CD4-positive, alpha-beta T cell (primary cell): ENCODE data around the gene CRAMP1. TPM values are rescaled to one million over a fixed set of nuclear protein-coding genes. Genes with fewer than 3 reads are reported as not detected.
"Not testable (repeated sequence)": the region's sequence is repeated elsewhere in the genome, so short reads cannot be mapped to it uniquely, and the experiment has no call there.

Source experiments
- ATAC-seq: fragments of 200-7000 bp; cut with Tn5 transposase; one replicate; pipeline ENCODE4 v1.10.0; 2022; ENCODE audit warnings: mild to moderate bottlenecking; ENCODE audit not compliant: poor library complexity
- CTCF ChIA-PET: fragments of 350-600 bp; sonication (Branson Sonifier 250); formaldehyde crosslinking; loops from one replicate; lab custom pipeline; 2021; ENCODE audit warnings: antibody characterized with exemption, inconsistent platforms; lab: Charles Lee
- POLR2A ChIA-PET: fragments of 350-600 bp; sonication (Branson Sonifier 250); formaldehyde crosslinking; loops from one replicate; lab custom pipeline; 2021; ENCODE audit warnings: antibody characterized with exemption, inconsistent platforms; lab: Charles Lee
- DNase-seq, 14 experiments: peaks; one replicate each; pipeline ENCODE4 v3.0.0-alpha.2; 2013 to 2020; ENCODE audit warnings: mixed read lengths in 2 of 14
- H3K27ac ChIP-seq, 2 donors: one replicate each; pipeline versions ENCODE4 v1.5.1 to v1.7.0; 2013; ENCODE audit warnings: low read length in 2 of 2, low read depth in 1 of 2, mild to moderate bottlenecking in 1 of 2
- H3K27me3 ChIP-seq, 2 experiments: 1 replicate in 1 of 2; 2 replicates in 1 of 2; pipeline versions ENCODE4 v1.6.1 to v1.7.0; 2013; ENCODE audit warnings: low read length in 2 of 2, control low read depth in 1 of 2, mild to moderate bottlenecking in 1 of 2, moderate library complexity in 1 of 2; ENCODE audit not compliant: insufficient read depth in 2 of 2, control insufficient read depth in 1 of 2
- H3K36me3 ChIP-seq: one replicate; pipeline ENCODE4 v1.6.1; 2013; ENCODE audit warnings: low read length, control low read depth; ENCODE audit not compliant: insufficient read depth
- H3K4me1 ChIP-seq: one replicate; pipeline ENCODE4 v1.6.1; 2013; ENCODE audit warnings: low read length, control low read depth; ENCODE audit not compliant: insufficient read depth
- H3K4me3 ChIP-seq: one replicate; pipeline ENCODE4 v1.5.1; 2013; ENCODE audit warnings: mild to moderate bottlenecking, low read length, moderate library complexity
- H3K9me3 ChIP-seq, 2 experiments: 1 replicate in 1 of 2; 2 replicates in 1 of 2; pipeline versions ENCODE4 v1.6.1 to v1.7.0; 2013; ENCODE audit warnings: low read length in 2 of 2, mild to moderate bottlenecking in 2 of 2, control low read depth in 1 of 2, moderate library complexity in 1 of 2; ENCODE audit not compliant: control insufficient read depth in 1 of 2, insufficient read depth in 1 of 2
- H3K27ac Mint-ChIP-seq: one replicate; pipeline ENCODE4 v1.8.0; 2020; ENCODE audit warnings: mixed read lengths
- H3K27me3 Mint-ChIP-seq: one replicate; pipeline ENCODE4 v1.8.0; 2021; ENCODE audit warnings: mixed read lengths
- H3K36me3 Mint-ChIP-seq: one replicate; pipeline ENCODE4 v1.8.0; 2021; ENCODE audit warnings: low read depth, mixed read lengths
- H3K4me1 Mint-ChIP-seq: one replicate; pipeline ENCODE4 v1.8.0; 2021; ENCODE audit warnings: low read depth, mixed read lengths
- H3K4me3 Mint-ChIP-seq: one replicate; pipeline ENCODE4 v1.8.0; 2020; ENCODE audit warnings: mild to moderate bottlenecking, mixed read lengths
- H3K9me3 Mint-ChIP-seq: one replicate; pipeline ENCODE4 v1.8.0; 2020; ENCODE audit warnings: mixed read lengths
- CTCF ChIP-seq: fragments of 200-600 bp; IDR thresholded peaks from one replicate; pipeline ENCODE4 v1.8.0; 2022; ENCODE audit warnings: antibody characterized with exemption, mild to moderate bottlenecking
- intact Hi-C, 2 experiments: fragments of 100-400 bp; cut with DNase I in 1 of 2; cut with micrococcal nuclease in 1 of 2; formaldehyde crosslinking; loops; one replicate each; pipeline versions ENCODE4 v1.15.1 to v1.9.0; 2023 to 2025; cut with DNase I, micrococcal nuclease
- total RNA-seq, 174 experiments: library from RNA in 2 of 174; stranded (reverse) in 2 of 174; gene quantifications; one replicate each; pipeline ENCODE4 v1.2.3 and lab custom pipeline; 2021 to 2026

The CRAMP1 gene
- total RNA-seq, 2 experiments from 2014 or later: 14.1 to 15.2 TPM

GRCh38 chr16:1713331-1713730, 101.2 kb downstream of the CRAMP1 start:
- POLR2A ChIA-PET: no interaction called here
- peaks cover 29% of the 10 kb centered on the region for H3K4me1 Mint-ChIP-seq
- no peak overlapping the region for H3K27ac Mint-ChIP-seq

GRCh38 chr16:1713933-1714332, 101.8 kb downstream of the CRAMP1 start:
- H3K27me3 ChIP-seq: no peaks in the 10 kb centered on the region
- ChIA-PET CTCF (no interaction called here), POLR2A (no interaction called here)
- intact Hi-C loops: no loop called here
- ATAC-seq (no peak), DNase-seq (no peak)
- no peak for TF ChIP-seq CTCF
- H3K27ac Mint-ChIP-seq: no peak overlapping the region
- no peaks in the 10 kb centered on the region for H3K9me3 Mint-ChIP-seq
- peaks cover 21% of the 10 kb centered on the region for H3K36me3 ChIP-seq
- peaks cover 29% of the 10 kb centered on the region for H3K4me1 ChIP-seq
- no peak overlapping the region for H3K27ac ChIP-seq
- no peaks in the 10 kb centered on the region for H3K27me3 Mint-ChIP-seq
- H3K36me3 Mint-ChIP-seq: peaks cover 4% of the 10 kb centered on the region
- no peaks in the 10 kb centered on the region for H3K9me3 ChIP-seq
- H3K4me3 ChIP-seq: no peak overlapping the region
- H3K4me1 Mint-ChIP-seq: peaks cover 27% of the 10 kb centered on the region
- H3K4me3 Mint-ChIP-seq: no peak overlapping the region

More at GRCh38 chr16:1713331-1713730, 101.2 kb downstream of the CRAMP1 start:
- Histone ChIP-seq H3K36me3 (peaks cover 22% of the 10 kb centered on the region), H3K27me3 (no peaks in the 10 kb centered on the region), H3K9me3 (no peaks in the 10 kb centered on the region), H3K4me1 (peaks cover 31% of the 10 kb centered on the region), H3K27ac (no peak overlapping the region), H3K4me3 (no peak overlapping the region)
- no peak for TF ChIP-seq CTCF
- H3K9me3 Mint-ChIP-seq: no peaks in the 10 kb centered on the region
- intact Hi-C loops: no loop called here
- H3K36me3 Mint-ChIP-seq: peaks cover 4% of the 10 kb centered on the region
- ATAC-seq (no peak), DNase-seq (no peak)
- H3K27me3 Mint-ChIP-seq: no peaks in the 10 kb centered on the region
- no peak overlapping the region for H3K4me3 Mint-ChIP-seq
- CTCF ChIA-PET: no interaction called here

GRCh38 chr16:1715220-1715619, 103.1 kb downstream of the CRAMP1 start:
- no peaks in the 10 kb centered on the region for H3K27me3 ChIP-seq
- no peak for ATAC-seq
- no peak overlapping the region for H3K27ac Mint-ChIP-seq
- H3K4me1 ChIP-seq: peaks cover 32% of the 10 kb centered on the region
- intact Hi-C loops: no loop called here
- no peaks in the 10 kb centered on the region for H3K27me3 Mint-ChIP-seq
- no peaks in the 10 kb centered on the region for H3K9me3 Mint-ChIP-seq
- peaks cover 15% of the 10 kb centered on the region for H3K36me3 ChIP-seq
- no peak for DNase-seq
- no peak overlapping the region for H3K27ac ChIP-seq
- H3K4me3 Mint-ChIP-seq: no peak overlapping the region
- POLR2A ChIA-PET: interaction anchor here (1.6 kb wide), 1 partner anchor 9 kb away, joined by 3 read pairs; the partner anchor contains the start of gene MAPK8IP3
- no peaks in the 10 kb centered on the region for H3K9me3 ChIP-seq
- H3K4me1 Mint-ChIP-seq: peaks cover 34% of the 10 kb centered on the region
- H3K36me3 Mint-ChIP-seq: no peaks in the 10 kb centered on the region
- CTCF ChIA-PET: no interaction called here
- TF ChIP-seq CTCF: no peak
- H3K4me3 ChIP-seq: no peak overlapping the region

GRCh38 chr16:1718236-1718635, 106.1 kb downstream of the CRAMP1 start:
- DNase-seq, H3K27me3 Mint-ChIP-seq, H3K9me3 ChIP-seq, H3K27me3 ChIP-seq, H3K36me3 ChIP-seq, H3K36me3 Mint-ChIP-seq, ATAC-seq, H3K27ac Mint-ChIP-seq, H3K4me3 ChIP-seq, CTCF ChIA-PET, H3K9me3 Mint-ChIP-seq, H3K27ac ChIP-seq, H3K4me3 Mint-ChIP-seq, intact Hi-C loops: not testable (repeated sequence)
- H3K4me1 ChIP-seq: peaks cover 44% of the 10 kb centered on the region
- POLR2A ChIA-PET: interaction anchor here (2.4 kb wide), 1 partner anchor 12 kb away, joined by 13 read pairs; the partner anchor contains the start of gene MAPK8IP3
- peaks cover 43% of the 10 kb centered on the region for H3K4me1 Mint-ChIP-seq

- peak overlapping the region; percentile 28 for H3K27ac Mint-ChIP-seq
- H3K9me3 ChIP-seq, H3K27ac ChIP-seq, H3K27me3 ChIP-seq, H3K4me3 ChIP-seq, H3K27me3 Mint-ChIP-seq, H3K36me3 Mint-ChIP-seq, intact Hi-C loops, H3K36me3 ChIP-seq, H3K9me3 Mint-ChIP-seq, H3K4me3 Mint-ChIP-seq: not testable (repeated sequence)
- peak; percentile 35 for ATAC-seq
- ChIA-PET POLR2A (interaction anchor here (2.4 kb wide), 1 partner anchor 13 kb away, joined by 13 read pairs; the partner anchor contains the start of gene MAPK8IP3), CTCF (interaction anchor here (0.8 to 1.3 kb wide), 2 partner anchors 13 to 14 kb away, joined by 3 to 9 read pairs; partner anchors contain the start of gene MAPK8IP3)
- peaks cover 40% of the 10 kb centered on the region for H3K4me1 Mint-ChIP-seq
- peak in 4 of 14 experiments; percentile 20 to 48 (median 41) for DNase-seq
- peaks cover 50% of the 10 kb centered on the region for H3K4me1 ChIP-seq
Measured at GRCh38 chr16:1719559-1720229, 107.5 kb downstream of the CRAMP1 start.
